KMS-11 (cell line): ENCODE data around the gene PLAAT5.

ENCODE experiments used
- H2AFZ ChIP-seq: fragments of 200-600 bp; sonication (generic); 2 replicates; pipeline ENCODE4 v1.6.1; 2016; ENCODE audit warnings: antibody characterized with exemption, mixed run types, low read depth
- H3K27ac ChIP-seq: fragments of 200-600 bp; sonication (generic); 2 replicates; pipeline ENCODE4 v1.6.1; 2016; ENCODE audit warnings: mild to moderate bottlenecking, mixed run types
- H3K27me3 ChIP-seq: fragments of 200-600 bp; sonication (generic); 2 replicates; pipeline ENCODE4 v1.6.1; 2017; ENCODE audit warnings: mild to moderate bottlenecking, low read depth, mixed run types, moderate library complexity; ENCODE audit not compliant: insufficient read depth
- H3K36me3 ChIP-seq: fragments of 200-600 bp; sonication (generic); 2 replicates; pipeline ENCODE4 v1.6.1; 2017; ENCODE audit warnings: mild to moderate bottlenecking, mixed run types; ENCODE audit not compliant: insufficient read depth
- H3K4me1 ChIP-seq: fragments of 200-600 bp; sonication (generic); 2 replicates; pipeline ENCODE4 v1.6.1; 2016; ENCODE audit warnings: mild to moderate bottlenecking, low read depth, mixed run types; ENCODE audit not compliant: poor library complexity, severe bottlenecking
- H3K4me2 ChIP-seq: fragments of 200-600 bp; sonication (generic); 2 replicates; pipeline ENCODE4 v1.7.0; 2016; ENCODE audit warnings: mild to moderate bottlenecking, mixed run types
- H3K4me3 ChIP-seq: fragments of 200-600 bp; sonication (generic); IDR thresholded peaks from 2 replicates; pipeline ENCODE4 v1.6.1; 2017; ENCODE audit warnings: low read depth, low read length, mixed read lengths; ENCODE audit not compliant: insufficient read depth
- H3K79me2 ChIP-seq: fragments of 200-600 bp; sonication (generic); 2 replicates; pipeline ENCODE4 v1.6.1; 2016; ENCODE audit warnings: low read depth, mixed run types; ENCODE audit not compliant: insufficient read depth
- H3K9ac ChIP-seq: fragments of 200-600 bp; sonication (generic); 2 replicates; pipeline ENCODE4 v1.6.1; 2016; ENCODE audit warnings: mild to moderate bottlenecking, mixed run types
- H4K20me1 ChIP-seq: fragments of 200-600 bp; sonication (generic); 2 replicates; pipeline ENCODE4 v1.6.1; 2016; ENCODE audit warnings: mild to moderate bottlenecking, mixed run types; ENCODE audit not compliant: insufficient read depth
- CTCF ChIP-seq: fragments of 200-600 bp; sonication (generic); conservative IDR thresholded peaks from 2 replicates; pipeline ENCODE4 v1.6.1; 2017; ENCODE audit warnings: low read depth, mild to moderate bottlenecking, antibody characterized with exemption, low read length, moderate library complexity, mixed read lengths

PLAAT5 gene

GRCh38 chr11:63518548-63518947 is 27.6 kb upstream of the PLAAT5 start:
- Histone ChIP-seq H3K4me1 (peaks cover 37% of the 10 kb centered on the region), H3K27ac (peak overlapping the region; percentile 33; the same call in 1 of the 2 replicates), H3K4me3 (no peak overlapping the region), H3K4me2 (peak overlapping the region; percentile 14), H3K36me3 (no peaks in the 10 kb centered on the region), H3K27me3 (no peaks in the 10 kb centered on the region), H3K9ac (no peak overlapping the region), H4K20me1 (no peaks in the 10 kb centered on the region), H3K79me2 (no peaks in the 10 kb centered on the region), H2AFZ (no peak overlapping the region)
- TF ChIP-seq CTCF: no peak

- H3K36me3 ChIP-seq: no peaks in the 10 kb centered on the region
- no peak overlapping the region for H3K27ac ChIP-seq
- no peaks in the 10 kb centered on the region for H3K79me2 ChIP-seq
- H4K20me1 ChIP-seq: no peaks in the 10 kb centered on the region
- no peak overlapping the region for H2AFZ ChIP-seq
- H3K27me3 ChIP-seq: no peaks in the 10 kb centered on the region
- peaks cover 35% of the 10 kb centered on the region for H3K4me1 ChIP-seq
- no peak overlapping the region for H3K4me3 ChIP-seq
- H3K4me2 ChIP-seq: no peak overlapping the region
- TF ChIP-seq CTCF: no peak
- no peak overlapping the region for H3K9ac ChIP-seq
These were observed 26.2 kb upstream of the PLAAT5 start for GRCh38 chr11:63517156-63517555.

GRCh38 chr11:63516109-63516508 is 25.1 kb upstream of the PLAAT5 start:
- H3K79me2 ChIP-seq: no peaks in the 10 kb centered on the region
- no peaks in the 10 kb centered on the region for H3K36me3 ChIP-seq
- no peak overlapping the region for H2AFZ ChIP-seq
- TF ChIP-seq CTCF: no peak
- H3K27ac ChIP-seq: no peak overlapping the region
- H3K4me1 ChIP-seq: peaks cover 26% of the 10 kb centered on the region
- no peak overlapping the region for H3K4me2 ChIP-seq
- no peaks in the 10 kb centered on the region for H3K27me3 ChIP-seq
- H3K9ac ChIP-seq: no peak overlapping the region
- no peaks in the 10 kb centered on the region for H4K20me1 ChIP-seq
- no peak overlapping the region for H3K4me3 ChIP-seq

- H2AFZ ChIP-seq: no peak overlapping the region
- H3K79me2 ChIP-seq: no peaks in the 10 kb centered on the region
- H3K4me3 ChIP-seq: no peak overlapping the region
- no peaks in the 10 kb centered on the region for H4K20me1 ChIP-seq
- H3K36me3 ChIP-seq: no peaks in the 10 kb centered on the region
- H3K9ac ChIP-seq: no peak overlapping the region
- no peaks in the 10 kb centered on the region for H3K27me3 ChIP-seq
- no peak overlapping the region for H3K27ac ChIP-seq
- TF ChIP-seq CTCF: no peak
- no peak overlapping the region for H3K4me2 ChIP-seq
- H3K4me1 ChIP-seq: peaks cover 9% of the 10 kb centered on the region
These were observed 21.8 kb upstream of the PLAAT5 start for GRCh38 chr11:63512816-63513215.
